HG03521 (cell line): ENCODE data around the gene MAFB.
A peak's percentile ranks its signal among the peaks of the same experiment; 100 is the strongest.

Experiments used
- ATAC-seq: cut with Tn5 transposase; IDR thresholded peaks from one replicate; pipeline ENCODE4 v1.9.1; 2021; ENCODE audit warnings: mild to moderate bottlenecking, moderate library complexity; ENCODE audit not compliant: unreplicated experiment

Gene MAFB

GRCh38 chr20:40682104-40682981, 6.7 kb downstream of the MAFB start:
- no peak for ATAC-seq

GRCh38 chr20:40681684-40682083, 7.4 kb downstream of the MAFB start:
- ATAC-seq, result no peak

- no peak for ATAC-seq
Observed at GRCh38 chr20:40681165-40681564, 7.9 kb downstream of the MAFB start.

GRCh38 chr20:40680161-40680959, 8.7 kb downstream of the MAFB start:
- peak; percentile 70 for ATAC-seq

GRCh38 chr20:40679184-40679583, 9.9 kb downstream of the MAFB start:
- no peak for ATAC-seq

- ATAC-seq, result no peak
Observed at GRCh38 chr20:40678286-40678875, 10.7 kb downstream of the MAFB start.

- no peak for ATAC-seq
Observed at GRCh38 chr20:40677343-40677924, 11.6 kb downstream of the MAFB start.

- no peak for ATAC-seq
Observed at GRCh38 chr20:40676491-40677269, 12.4 kb downstream of the MAFB start.

GRCh38 chr20:40675599-40676221, 13.3 kb downstream of the MAFB start:
- ATAC-seq, result no peak

GRCh38 chr20:40673442-40673841, 15.6 kb downstream of the MAFB start:
- ATAC-seq, result no peak

GRCh38 chr20:40672095-40672494, 16.9 kb downstream of the MAFB start:
- ATAC-seq, result no peak

- ATAC-seq, result no peak
Observed at GRCh38 chr20:40670253-40670652, 18.8 kb downstream of the MAFB start.

- no peak for ATAC-seq
Observed at GRCh38 chr20:40669692-40670091, 19.3 kb downstream of the MAFB start.

GRCh38 chr20:40668449-40669228, 20.4 kb downstream of the MAFB start:
- no peak for ATAC-seq

- no peak for ATAC-seq
Observed at GRCh38 chr20:40667503-40667902, 21.5 kb downstream of the MAFB start.

- no peak for ATAC-seq
Observed at GRCh38 chr20:40666336-40666735, 22.7 kb downstream of the MAFB start.

- ATAC-seq, result no peak
Observed at GRCh38 chr20:40664891-40665290, 24.1 kb downstream of the MAFB start.

- ATAC-seq, result no peak
Observed at GRCh38 chr20:40663991-40664880, 24.8 kb downstream of the MAFB start.
